Chondrocyte (in vitro differentiated cells): Measurements from ENCODE around the gene EMID1. TPM values are rescaled to one million over a fixed set of nuclear protein-coding genes. Genes with fewer than 3 reads are reported as not detected.

ENCODE experiments used
- DNase-seq: peaks from one replicate; pipeline ENCODE4 v3.0.0; 2021; ENCODE audit warnings: mixed read lengths, low spot score
- H3K27ac Mint-ChIP-seq: one replicate; pipeline ENCODE4 v1.8.0; 2021; ENCODE audit warnings: mild to moderate bottlenecking, moderate library complexity, mixed read lengths; ENCODE audit not compliant: unreplicated experiment
- H3K27me3 Mint-ChIP-seq: 2 replicates; pipeline ENCODE4 v1.8.0; 2021; ENCODE audit warnings: low read depth, mixed read lengths
- H3K36me3 Mint-ChIP-seq: 2 replicates; pipeline ENCODE4 v1.8.0; 2021; ENCODE audit warnings: low read depth, mixed read lengths
- H3K4me1 Mint-ChIP-seq: 2 replicates; pipeline ENCODE4 v1.8.0; 2021; ENCODE audit warnings: low read depth, mild to moderate bottlenecking, mixed read lengths
- H3K4me3 Mint-ChIP-seq: one replicate; pipeline ENCODE4 v1.8.0; 2021; ENCODE audit warnings: mild to moderate bottlenecking, moderate library complexity, mixed read lengths; ENCODE audit not compliant: unreplicated experiment
- H3K9me3 Mint-ChIP-seq: 2 replicates; pipeline ENCODE4 v1.8.0; 2021; ENCODE audit warnings: low read depth, mixed read lengths
- total RNA-seq: library from RNA; stranded (reverse); gene quantifications from 3 replicates; pipeline ENCODE4 v1.2.1, GENCODE V29; 2021
- TF ChIP-seq, protein P1 (sequence below): fragments of 200-600 bp; sonication (generic); IDR thresholded peaks from 2 replicates; pipeline ENCODE4 v1.5.0; 2021; ENCODE audit warnings: antibody characterized with exemption, mild to moderate bottlenecking, moderate library complexity

The EMID1 gene
- total RNA-seq, 1 donor from 2014 or later, result not detected

DNA sequence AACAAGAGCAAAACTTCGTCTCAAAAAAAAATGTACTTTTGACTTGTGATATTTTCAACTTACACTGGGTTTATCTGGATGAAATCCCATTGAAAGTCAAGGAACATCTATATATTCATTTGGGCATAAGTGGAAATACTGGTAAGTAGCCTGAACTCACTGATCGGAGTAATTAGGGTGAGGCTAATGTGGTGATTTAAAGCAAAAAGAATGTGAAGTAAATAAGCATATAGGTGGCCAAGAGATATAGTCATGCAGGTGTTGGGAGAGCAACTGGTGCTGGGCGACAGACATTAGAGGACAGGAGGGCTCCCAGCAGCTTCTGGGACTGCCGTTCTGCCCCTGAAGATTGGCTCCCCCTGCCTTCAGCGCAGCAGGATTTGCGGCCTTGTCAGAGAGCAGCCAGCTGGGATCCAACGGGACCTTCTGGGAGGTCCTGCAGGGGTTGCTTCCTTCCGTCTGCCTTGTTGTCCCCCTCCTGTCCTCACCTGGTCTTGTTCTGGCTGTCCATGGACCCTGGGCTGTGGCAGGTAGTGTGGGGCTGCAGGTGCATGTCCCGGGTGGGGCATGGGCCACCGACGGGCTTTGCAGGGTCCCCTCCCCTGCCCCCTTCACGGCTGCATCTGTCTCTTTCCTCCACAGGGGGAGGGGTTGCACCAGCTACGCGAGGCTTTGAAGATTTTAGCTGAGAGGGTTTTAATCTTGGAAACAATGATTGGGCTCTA is 48.0 kb downstream of the EMID1 start:
- no peaks in the 10 kb centered on the region for H3K9me3 Mint-ChIP-seq
- no peak overlapping the region for H3K4me3 Mint-ChIP-seq
- DNase-seq, result peak; percentile 53
- no peak overlapping the region for H3K27ac Mint-ChIP-seq
- H3K27me3 Mint-ChIP-seq, result peaks cover 4% of the 10 kb centered on the region
- TF ChIP-seq, protein P1, sequence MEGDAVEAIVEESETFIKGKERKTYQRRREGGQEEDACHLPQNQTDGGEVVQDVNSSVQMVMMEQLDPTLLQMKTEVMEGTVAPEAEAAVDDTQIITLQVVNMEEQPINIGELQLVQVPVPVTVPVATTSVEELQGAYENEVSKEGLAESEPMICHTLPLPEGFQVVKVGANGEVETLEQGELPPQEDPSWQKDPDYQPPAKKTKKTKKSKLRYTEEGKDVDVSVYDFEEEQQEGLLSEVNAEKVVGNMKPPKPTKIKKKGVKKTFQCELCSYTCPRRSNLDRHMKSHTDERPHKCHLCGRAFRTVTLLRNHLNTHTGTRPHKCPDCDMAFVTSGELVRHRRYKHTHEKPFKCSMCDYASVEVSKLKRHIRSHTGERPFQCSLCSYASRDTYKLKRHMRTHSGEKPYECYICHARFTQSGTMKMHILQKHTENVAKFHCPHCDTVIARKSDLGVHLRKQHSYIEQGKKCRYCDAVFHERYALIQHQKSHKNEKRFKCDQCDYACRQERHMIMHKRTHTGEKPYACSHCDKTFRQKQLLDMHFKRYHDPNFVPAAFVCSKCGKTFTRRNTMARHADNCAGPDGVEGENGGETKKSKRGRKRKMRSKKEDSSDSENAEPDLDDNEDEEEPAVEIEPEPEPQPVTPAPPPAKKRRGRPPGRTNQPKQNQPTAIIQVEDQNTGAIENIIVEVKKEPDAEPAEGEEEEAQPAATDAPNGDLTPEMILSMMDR, result no peak
- H3K4me1 Mint-ChIP-seq, result no peaks in the 10 kb centered on the region
- no peaks in the 10 kb centered on the region for H3K36me3 Mint-ChIP-seq

DNA sequence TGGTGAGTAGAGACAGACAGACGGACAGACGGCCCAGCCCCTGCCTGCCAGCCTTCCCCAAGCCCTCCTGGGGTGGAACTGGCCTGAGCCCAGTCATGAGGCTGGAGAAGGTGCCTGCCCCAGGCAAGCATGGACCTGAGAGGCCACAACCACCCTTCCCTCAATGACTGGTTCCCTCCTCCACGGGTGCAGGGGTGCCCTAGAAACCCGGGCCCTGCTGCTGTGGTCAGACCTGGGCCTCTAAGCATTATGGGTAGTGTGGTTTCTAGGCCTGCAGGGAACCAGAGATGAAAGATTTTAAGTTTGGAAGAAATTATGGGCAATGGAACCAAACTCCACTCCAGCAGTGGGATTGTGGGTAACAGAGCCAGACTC is 48.6 kb downstream of the EMID1 start:
- H3K4me3 Mint-ChIP-seq, result no peak overlapping the region
- TF ChIP-seq, protein P1, result no peak
- no peak overlapping the region for H3K27ac Mint-ChIP-seq
- H3K36me3 Mint-ChIP-seq, result no peaks in the 10 kb centered on the region
- no peaks in the 10 kb centered on the region for H3K9me3 Mint-ChIP-seq
- no peaks in the 10 kb centered on the region for H3K4me1 Mint-ChIP-seq
- peaks cover 4% of the 10 kb centered on the region for H3K27me3 Mint-ChIP-seq
- DNase-seq, result peak; percentile 51

DNA sequence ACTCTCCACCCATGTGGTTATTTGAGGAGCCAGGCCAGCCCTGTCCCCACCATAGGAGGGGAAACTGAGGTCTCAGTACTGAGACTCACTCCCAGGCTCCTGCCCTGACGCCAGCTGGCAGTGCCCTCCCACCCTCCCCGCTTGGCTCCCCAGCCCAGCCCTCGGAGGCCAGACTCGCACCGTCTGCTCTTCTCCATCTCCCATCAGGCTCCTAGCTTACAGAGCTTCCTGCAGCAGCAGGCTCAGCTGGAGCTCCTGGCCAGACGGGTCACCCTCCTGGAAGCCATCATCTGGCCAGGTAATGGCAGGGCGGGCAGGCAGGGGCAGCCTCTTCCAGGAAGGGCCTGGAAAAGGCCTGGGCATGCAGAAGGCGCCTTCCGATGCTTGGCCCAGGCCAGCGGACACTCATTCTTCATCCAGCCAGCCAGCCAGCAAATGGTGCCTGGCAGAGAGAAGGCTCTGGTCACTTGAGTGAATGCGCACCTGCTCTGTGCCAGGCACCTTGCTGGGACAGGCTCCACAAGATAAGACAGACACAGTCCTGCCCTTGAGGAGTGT is 49.4 kb downstream of the EMID1 start:
- Mint-ChIP-seq H3K4me3 (no peak overlapping the region), H3K4me1 (no peaks in the 10 kb centered on the region), H3K27ac (no peak overlapping the region), H3K9me3 (no peaks in the 10 kb centered on the region), H3K36me3 (peaks cover 2% of the 10 kb centered on the region), H3K27me3 (peaks cover 4% of the 10 kb centered on the region)
- TF ChIP-seq, protein P1, result no peak
- DNase-seq, result no peak

DNA sequence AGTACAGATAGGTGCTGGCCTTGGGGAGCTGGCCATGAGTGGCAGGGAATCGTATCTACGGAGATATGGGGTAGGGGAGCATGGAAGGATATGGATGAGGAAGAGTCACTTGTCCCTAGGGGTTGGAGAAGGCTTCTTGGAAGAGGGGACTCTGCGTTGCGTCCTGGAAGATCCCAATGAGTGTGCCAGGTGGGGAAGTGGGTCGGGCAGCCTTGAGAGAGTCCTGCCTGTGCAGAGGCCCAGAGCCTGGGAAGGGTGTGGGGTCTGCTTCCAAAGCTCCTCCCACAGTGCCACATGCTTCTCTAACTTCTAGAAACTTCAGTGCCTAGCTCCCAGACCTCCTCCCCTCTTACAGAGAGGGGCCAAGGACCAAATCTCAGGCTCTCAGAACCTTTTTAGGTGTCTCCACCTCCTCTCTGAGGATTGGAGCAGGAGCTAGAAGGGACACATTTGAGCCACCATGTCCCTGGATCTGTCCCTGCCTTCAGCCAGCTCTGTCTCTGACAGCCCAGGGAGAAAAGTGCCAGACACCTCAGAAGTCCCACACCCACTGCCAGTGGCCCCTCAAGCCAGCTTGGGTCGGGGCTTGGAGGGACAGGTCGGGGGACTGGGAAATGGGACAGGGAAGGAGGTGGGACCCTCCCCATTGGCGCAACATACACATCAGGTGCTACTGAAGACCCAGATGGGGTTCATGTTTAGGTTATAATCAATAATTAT is 51.1 kb downstream of the EMID1 start:
- Mint-ChIP-seq H3K27me3 (peaks cover 4% of the 10 kb centered on the region), H3K4me1 (no peaks in the 10 kb centered on the region), H3K36me3 (peaks cover 2% of the 10 kb centered on the region), H3K27ac (peak overlapping the region; percentile 29), H3K9me3 (no peaks in the 10 kb centered on the region), H3K4me3 (no peak overlapping the region)
- TF ChIP-seq, protein P1, result no peak
- peak; percentile 83 for DNase-seq

DNA sequence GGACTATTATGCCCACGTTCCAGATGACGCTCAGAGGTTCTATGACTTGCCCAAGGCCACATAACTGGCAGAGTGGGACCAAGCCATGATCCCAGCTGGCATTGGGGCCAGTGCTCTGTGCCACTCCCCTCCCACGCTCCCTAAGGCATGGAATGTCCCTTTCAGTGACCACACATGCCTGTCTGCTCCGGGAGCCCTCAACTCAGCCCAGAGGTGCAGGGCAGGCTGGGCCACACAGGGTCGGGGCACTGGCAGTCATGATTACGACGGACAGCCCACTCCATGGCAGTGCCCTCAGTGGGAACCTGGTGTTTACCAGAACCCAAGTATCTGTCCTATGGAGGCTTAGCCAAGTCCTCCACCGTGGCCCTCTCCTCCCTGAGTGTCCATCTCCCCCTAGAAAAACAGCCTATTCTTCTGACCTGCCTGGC is 52.1 kb downstream of the EMID1 start:
- H3K27ac Mint-ChIP-seq, result no peak overlapping the region
- H3K9me3 Mint-ChIP-seq, result no peaks in the 10 kb centered on the region
- TF ChIP-seq, protein P1, result no peak
- no peak for DNase-seq
- peaks cover 2% of the 10 kb centered on the region for H3K36me3 Mint-ChIP-seq
- no peak overlapping the region for H3K4me3 Mint-ChIP-seq
- H3K27me3 Mint-ChIP-seq, result no peaks in the 10 kb centered on the region
- no peaks in the 10 kb centered on the region for H3K4me1 Mint-ChIP-seq
